ENCODE data around the gene VEPH1. TPM values are rescaled to one million over a fixed set of nuclear protein-coding genes. Genes with fewer than 3 reads are reported as not detected.
A peak's percentile ranks its signal among the peaks of the same experiment; 100 is the strongest.

Gene VEPH1
- polyA plus RNA-seq, 1 experiment, result 17.9 TPM

DNA sequence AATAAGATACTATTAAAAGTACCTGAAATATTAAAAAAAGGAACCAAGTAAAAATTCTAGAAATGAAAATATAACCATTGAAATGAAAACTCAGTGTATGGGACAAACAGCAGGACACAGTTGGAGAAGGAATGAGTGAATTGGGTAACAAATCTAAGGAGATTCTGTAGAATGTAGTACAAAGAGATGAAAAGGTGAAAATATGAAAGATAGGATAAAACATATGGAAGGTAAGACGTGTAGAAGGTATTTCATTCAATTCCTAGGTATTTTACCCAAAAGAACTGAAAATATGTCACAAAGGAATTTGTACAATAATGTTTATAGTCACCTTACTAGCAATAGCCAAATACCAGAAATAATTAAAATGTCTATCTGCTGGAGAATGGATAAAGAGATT lies 260.4 kb downstream of the VEPH1 start:
- no peaks in the 10 kb centered on the region for H3K36me3 ChIP-seq (ENCODE audit: control insufficient read depth, insufficient read depth, low read length)
- DNase-seq (ENCODE audit: low read depth), result no peak
- POLR2A ChIA-PET, result no interaction called here
- TF ChIP-seq, protein P1, sequence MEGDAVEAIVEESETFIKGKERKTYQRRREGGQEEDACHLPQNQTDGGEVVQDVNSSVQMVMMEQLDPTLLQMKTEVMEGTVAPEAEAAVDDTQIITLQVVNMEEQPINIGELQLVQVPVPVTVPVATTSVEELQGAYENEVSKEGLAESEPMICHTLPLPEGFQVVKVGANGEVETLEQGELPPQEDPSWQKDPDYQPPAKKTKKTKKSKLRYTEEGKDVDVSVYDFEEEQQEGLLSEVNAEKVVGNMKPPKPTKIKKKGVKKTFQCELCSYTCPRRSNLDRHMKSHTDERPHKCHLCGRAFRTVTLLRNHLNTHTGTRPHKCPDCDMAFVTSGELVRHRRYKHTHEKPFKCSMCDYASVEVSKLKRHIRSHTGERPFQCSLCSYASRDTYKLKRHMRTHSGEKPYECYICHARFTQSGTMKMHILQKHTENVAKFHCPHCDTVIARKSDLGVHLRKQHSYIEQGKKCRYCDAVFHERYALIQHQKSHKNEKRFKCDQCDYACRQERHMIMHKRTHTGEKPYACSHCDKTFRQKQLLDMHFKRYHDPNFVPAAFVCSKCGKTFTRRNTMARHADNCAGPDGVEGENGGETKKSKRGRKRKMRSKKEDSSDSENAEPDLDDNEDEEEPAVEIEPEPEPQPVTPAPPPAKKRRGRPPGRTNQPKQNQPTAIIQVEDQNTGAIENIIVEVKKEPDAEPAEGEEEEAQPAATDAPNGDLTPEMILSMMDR (IDR thresholded peaks at IDR 0.05; ENCODE audit: insufficient read depth, low read depth, low read length), result no peak
- CTCF ChIA-PET, result no interaction called here
- H3K4me3 ChIP-seq (ENCODE audit: low read depth, low read length), result no peak overlapping the region
- H3K27me3 ChIP-seq (ENCODE audit: control insufficient read depth, insufficient read depth, low read length), result no peaks in the 10 kb centered on the region

DNA sequence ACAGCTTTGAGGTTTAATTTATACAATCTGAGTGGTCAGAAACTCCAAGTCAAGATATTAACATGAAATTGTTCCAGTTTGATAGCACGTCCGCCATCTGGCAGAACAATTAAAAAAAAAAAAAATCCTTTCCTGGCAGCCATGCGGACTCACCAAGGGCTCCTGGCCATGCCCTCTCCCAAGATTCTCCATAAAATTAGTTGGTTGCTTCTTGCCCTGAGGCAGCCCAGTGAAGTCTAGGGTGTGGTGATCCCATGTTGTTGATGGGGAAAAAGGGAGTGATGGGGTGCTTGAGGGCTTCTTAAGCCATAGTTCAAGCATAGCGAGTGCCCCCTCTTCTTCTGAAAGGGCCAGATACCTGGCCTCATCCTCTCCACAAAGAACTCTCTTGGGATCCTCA lies 261.6 kb downstream of the VEPH1 start:
- CTCF ChIA-PET, result interaction anchor here (0.7 kb wide), 1 partner anchor 88 kb away, joined by 3 read pairs; no protein-coding TSS in a partner anchor
- no peak for DNase-seq (ENCODE audit: low read depth)
- Histone ChIP-seq H3K27me3 (ENCODE audit: control insufficient read depth, insufficient read depth, low read length) (no peaks in the 10 kb centered on the region), H3K4me3 (ENCODE audit: low read depth, low read length) (no peak overlapping the region), H3K36me3 (ENCODE audit: control insufficient read depth, insufficient read depth, low read length) (no peaks in the 10 kb centered on the region)
- TF ChIP-seq, protein P1 (IDR thresholded peaks at IDR 0.05; ENCODE audit: insufficient read depth, low read depth, low read length), result no peak
- POLR2A ChIA-PET, result no interaction called here

DNA sequence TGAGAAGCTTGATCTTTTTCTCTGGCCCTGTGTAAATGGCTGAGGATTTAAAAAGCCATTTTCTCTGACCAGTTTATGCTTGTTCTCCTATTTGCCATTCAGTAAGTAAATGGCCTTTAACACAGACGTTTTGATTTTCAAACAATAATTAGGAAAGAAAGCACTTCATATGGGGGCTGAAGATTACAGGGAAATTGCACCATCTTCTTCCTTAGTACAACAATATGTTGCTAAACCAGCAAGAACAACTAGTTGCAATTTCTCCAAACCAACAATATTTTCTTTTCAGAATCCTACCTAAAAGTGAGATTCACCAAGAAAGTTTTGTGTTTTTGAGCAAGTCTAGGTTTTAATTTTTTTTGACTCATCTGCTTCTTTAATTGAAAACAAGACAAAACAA lies 262.8 kb downstream of the VEPH1 start:
- H3K27me3 ChIP-seq (ENCODE audit: control insufficient read depth, insufficient read depth, low read length), result no peaks in the 10 kb centered on the region
- H3K4me3 ChIP-seq (ENCODE audit: low read depth, low read length), result no peak overlapping the region
- no peaks in the 10 kb centered on the region for H3K36me3 ChIP-seq (ENCODE audit: control insufficient read depth, insufficient read depth, low read length)
- ChIA-PET POLR2A (no interaction called here), CTCF (interaction anchor here (0.6 to 1.3 kb wide), 4 partner anchors 17 to 165 kb away, joined by 3 read pairs; no protein-coding TSS in a partner anchor)
- TF ChIP-seq, protein P1 (IDR thresholded peaks at IDR 0.05; ENCODE audit: insufficient read depth, low read depth, low read length), result no peak
- DNase-seq (ENCODE audit: low read depth), result no peak

GRCh38 chr3:157239082-157239704 lies 264.0 kb downstream of the VEPH1 start:
- ChIA-PET POLR2A (no interaction called here), CTCF (interaction anchor here (0.8 to 1.3 kb wide), 4 partner anchors 10 to 38 kb away, joined by 3 read pairs; no protein-coding TSS in a partner anchor)
- no peak overlapping the region for H3K4me3 ChIP-seq (ENCODE audit: low read depth, low read length)
- TF ChIP-seq, protein P1 (IDR thresholded peaks at IDR 0.05; ENCODE audit: insufficient read depth, low read depth, low read length), result peak; percentile 66
- no peaks in the 10 kb centered on the region for H3K36me3 ChIP-seq (ENCODE audit: control insufficient read depth, insufficient read depth, low read length)
- H3K27me3 ChIP-seq (ENCODE audit: control insufficient read depth, insufficient read depth, low read length), result no peaks in the 10 kb centered on the region
- no peak for DNase-seq (ENCODE audit: low read depth)

DNA sequence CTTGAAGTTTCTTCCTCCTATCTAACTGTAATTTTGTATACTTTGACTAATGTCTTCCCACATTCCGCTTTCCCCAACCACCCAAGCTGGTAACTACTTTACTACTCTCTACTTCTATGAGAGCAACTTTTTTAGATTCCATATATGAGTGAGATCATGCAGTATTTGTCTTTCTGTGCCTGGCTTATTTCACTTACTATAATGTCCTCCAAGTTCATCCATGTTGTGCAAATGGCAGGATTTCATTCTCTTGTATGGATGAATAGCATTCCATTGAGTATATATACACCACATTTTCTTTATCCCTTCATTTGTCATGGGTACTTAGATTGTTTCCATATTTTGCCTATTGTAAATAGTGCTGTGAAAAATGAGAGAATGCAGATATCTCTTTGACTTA lies 264.8 kb downstream of the VEPH1 start:
- CTCF ChIA-PET, result interaction anchor here (0.7 kb wide), 2 partner anchors 10 kb away, joined by 3 to 4 read pairs; no protein-coding TSS in a partner anchor
- Histone ChIP-seq H3K36me3 (ENCODE audit: control insufficient read depth, insufficient read depth, low read length) (no peaks in the 10 kb centered on the region), H3K4me3 (ENCODE audit: low read depth, low read length) (no peak overlapping the region), H3K27me3 (ENCODE audit: control insufficient read depth, insufficient read depth, low read length) (no peaks in the 10 kb centered on the region)
- POLR2A ChIA-PET, result no interaction called here
- DNase-seq (ENCODE audit: low read depth), result no peak
- TF ChIP-seq, protein P1 (IDR thresholded peaks at IDR 0.05; ENCODE audit: insufficient read depth, low read depth, low read length), result no peak
